LoVo (cell line): Measurements from ENCODE around the gene MAN2A1.

Experiments
- DNase-seq: peaks from one replicate; pipeline ENCODE4 v3.0.0-alpha.2; 2016; ENCODE audit warnings: low spot score

MAN2A1 gene

GRCh38 chr5:109707531-109707930, 17.8 kb downstream of the MAN2A1 start:
- DNase-seq: no peak

DNA sequence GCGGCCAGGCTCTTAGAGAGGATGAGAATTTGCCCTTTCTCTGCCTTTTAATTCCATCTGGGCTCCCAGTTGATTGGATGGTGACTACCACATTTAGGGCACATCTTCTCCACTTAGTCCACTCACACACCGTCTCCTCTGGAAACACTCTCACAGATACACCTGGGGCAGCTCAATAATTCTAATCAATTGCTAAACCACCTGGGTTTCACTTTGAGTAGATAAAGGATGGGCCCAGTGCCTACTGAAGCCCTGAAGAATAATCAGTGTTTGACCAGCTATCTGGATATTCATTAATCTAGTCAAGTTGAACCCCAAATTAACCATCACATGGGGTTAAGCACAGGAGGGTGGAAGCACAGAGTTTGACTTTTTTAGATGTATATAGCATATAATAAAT, 19.1 kb downstream of the MAN2A1 start:
- DNase-seq: no peak

DNA sequence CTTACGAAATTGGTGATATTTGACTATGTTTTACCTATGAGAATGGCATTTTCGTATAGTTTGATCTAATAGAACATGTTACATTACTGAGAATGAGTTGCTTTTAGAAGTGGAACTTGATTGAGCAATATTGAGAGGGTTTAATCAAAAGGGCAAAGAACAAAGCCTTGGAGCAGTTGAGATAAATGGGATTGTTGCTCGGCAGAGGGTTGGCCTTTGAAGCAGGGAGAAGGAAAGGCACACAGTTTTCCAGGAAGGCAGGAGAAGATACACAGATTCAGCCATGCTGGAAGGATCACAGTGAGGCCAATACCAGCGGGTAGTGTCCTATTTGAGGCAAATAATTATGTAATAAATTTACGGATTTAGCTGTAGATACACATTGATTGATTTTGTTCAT, 19.5 kb downstream of the MAN2A1 start:
- DNase-seq: no peak

DNA sequence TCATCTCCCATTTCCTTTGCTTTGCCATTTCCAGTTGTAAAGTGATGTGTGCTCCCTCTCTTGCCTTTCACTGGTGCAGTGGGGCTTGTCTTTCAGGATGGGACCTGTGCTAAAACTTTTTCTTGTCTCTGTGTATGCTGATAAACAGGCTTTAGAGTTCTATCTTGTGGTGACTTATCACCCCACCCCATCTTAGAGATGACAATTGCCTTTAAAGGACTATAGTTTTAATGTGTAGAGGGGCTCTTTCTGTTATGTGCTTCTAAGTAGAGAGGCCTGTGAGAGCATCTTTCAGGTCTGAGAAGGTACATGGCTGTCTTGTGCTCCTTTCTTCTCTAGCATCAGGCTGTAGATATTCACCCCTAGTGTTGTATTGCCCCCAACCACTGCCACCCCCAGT, 21.9 kb downstream of the MAN2A1 start:
- DNase-seq: no peak

DNA sequence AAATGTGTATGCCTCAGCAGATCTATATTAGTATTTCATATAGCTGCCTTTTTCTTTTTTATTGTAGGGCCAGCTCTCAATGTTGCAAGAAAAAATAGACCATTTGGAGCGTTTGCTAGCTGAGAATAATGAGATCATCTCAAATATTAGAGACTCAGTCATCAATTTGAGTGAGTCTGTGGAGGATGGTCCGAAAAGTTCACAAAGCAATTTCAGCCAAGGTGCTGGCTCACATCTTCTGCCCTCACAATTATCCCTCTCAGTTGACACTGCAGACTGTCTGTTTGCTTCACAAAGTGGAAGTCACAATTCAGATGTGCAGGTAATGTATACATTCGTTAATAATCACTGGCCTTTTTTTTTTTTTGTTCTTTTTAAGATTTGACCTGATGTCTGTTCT, 23.7 kb downstream of the MAN2A1 start:
- DNase-seq: no peak

- DNase-seq: no peak
Observed at GRCh38 chr5:109714592-109714991, 24.9 kb downstream of the MAN2A1 start.

DNA sequence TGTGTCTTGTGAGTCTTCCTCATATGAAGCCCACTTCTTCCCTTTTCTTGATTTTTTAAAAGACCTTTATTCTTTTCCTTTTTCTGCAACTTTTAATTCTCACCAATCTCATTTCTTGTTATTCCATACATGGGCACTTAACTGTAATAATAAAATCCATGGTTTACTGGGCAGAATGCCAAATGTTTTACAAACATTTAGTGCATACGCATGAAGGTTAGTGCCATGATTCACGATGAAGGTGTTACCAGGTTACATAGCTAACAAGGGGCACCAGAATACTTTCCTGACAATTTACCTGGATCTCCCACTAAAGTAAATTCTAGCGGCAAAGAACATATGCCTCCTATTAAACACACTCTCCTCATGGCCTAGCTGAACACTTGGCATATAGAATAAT, 28.5 kb downstream of the MAN2A1 start:
- DNase-seq: no peak

GRCh38 chr5:109718632-109719031, 28.9 kb downstream of the MAN2A1 start:
- no peak for DNase-seq

GRCh38 chr5:109719978-109720377, 30.3 kb downstream of the MAN2A1 start:
- no peak for DNase-seq

GRCh38 chr5:109721741-109722140, 32.0 kb downstream of the MAN2A1 start:
- DNase-seq: no peak

DNA sequence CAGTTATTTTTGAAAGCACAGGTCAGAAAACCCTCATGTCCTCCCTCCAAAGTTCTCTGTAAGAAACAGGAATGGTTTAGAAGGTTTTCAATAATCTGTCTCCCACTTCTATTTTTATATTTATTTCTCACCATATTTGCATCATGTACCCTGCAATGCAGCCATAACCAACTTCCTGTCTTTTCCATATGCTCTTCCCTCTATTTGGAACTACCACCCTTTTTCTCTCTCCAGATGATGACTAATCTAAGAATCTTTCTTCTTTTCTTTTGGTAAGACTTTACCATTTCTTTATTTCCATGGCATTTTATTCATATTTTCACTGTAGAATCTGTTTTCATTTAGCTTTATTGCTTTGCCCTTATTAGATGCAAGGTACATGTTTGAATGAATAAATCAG, 33.9 kb downstream of the MAN2A1 start:
- no peak for DNase-seq

- no peak for DNase-seq
Observed at GRCh38 chr5:109725135-109725534, 35.4 kb downstream of the MAN2A1 start.

- no peak for DNase-seq
Observed at GRCh38 chr5:109739741-109740728, 50.3 kb downstream of the MAN2A1 start.

DNA sequence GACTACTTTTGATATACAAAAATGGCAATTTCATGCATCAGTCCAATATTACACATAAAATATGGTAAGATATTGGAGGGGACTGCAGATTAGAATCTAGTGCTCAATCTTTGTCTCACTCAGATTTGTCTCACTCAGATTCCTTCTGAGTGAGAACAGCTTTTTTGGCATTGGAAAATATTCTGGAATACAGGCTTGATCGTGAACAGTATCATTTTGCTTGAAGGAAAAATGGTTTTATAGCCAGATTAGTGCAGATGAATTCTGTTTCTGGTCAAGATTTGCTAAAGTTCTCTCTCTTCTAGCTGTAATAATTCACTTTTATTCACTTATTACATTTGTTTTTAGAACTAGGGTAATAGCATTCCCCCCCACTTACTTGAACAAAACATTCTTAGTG, 51.2 kb downstream of the MAN2A1 start:
- DNase-seq: no peak

- DNase-seq: no peak
Observed at GRCh38 chr5:109741390-109741789, 51.7 kb downstream of the MAN2A1 start.

DNA sequence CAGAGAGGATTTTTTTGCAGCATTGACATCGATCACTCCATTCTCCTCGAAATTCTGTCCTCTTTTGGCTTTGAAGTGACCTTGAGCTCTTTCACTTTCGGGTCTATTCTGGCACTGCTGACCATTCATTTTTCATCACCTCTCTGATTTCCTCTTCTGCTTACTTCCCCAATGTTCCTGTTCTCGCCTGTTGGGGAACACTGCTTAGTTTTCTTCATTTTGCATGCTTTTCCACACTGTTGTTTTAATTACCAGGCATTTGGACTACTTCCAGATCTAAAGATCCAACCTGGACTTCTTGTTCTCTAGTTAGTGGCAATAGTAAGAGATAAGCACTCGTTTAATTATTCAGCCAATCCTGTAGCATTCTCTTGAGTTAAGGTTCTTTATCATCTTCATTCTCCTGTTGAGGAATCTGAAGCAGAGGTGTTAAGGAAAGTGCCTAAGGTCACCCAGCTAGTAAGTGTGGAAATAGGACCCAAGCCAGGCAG, 53.4 kb downstream of the MAN2A1 start:
- DNase-seq: no peak

GRCh38 chr5:109743770-109744212, 54.1 kb downstream of the MAN2A1 start:
- DNase-seq: no peak

DNA sequence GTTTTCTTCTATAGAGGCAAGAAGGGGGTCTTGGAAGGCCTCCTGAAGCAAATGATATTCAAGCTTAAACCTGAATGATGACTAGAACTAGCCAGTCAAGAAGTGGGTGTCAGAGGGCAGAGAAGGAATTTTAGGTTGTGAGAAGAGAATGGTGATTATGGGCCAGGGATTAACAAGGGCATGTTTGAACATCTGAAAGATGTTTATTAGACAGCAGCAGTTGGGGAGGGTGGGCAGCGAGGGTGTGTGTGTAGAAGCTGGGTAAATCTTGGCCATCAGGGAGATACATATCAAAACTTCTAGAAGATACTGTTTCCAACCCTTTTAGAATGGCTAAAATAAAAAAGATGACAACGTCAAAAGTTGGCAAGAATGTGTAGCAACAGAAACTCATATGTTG, 54.5 kb downstream of the MAN2A1 start:
- no peak for DNase-seq

- DNase-seq: no peak
Observed at GRCh38 chr5:109748546-109748945, 58.8 kb downstream of the MAN2A1 start.

DNA sequence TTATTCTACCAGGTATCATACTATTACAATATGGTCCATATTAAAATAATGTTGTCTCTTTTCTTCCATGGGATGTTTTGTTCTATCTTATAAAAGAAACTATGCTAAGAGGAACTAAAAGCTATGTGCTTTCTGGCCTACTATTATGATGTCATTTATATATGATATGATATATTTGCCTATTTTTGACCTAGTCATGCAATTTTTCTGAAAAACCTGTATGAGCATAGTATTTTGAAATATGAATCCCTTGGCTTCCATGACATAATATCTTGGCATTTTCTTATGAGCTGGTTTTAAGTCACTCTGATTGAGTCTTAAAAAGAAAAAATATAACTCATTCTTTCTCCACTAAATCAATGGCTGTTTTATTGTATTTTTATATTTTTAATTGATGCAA, 60.7 kb downstream of the MAN2A1 start:
- no peak for DNase-seq

DNA sequence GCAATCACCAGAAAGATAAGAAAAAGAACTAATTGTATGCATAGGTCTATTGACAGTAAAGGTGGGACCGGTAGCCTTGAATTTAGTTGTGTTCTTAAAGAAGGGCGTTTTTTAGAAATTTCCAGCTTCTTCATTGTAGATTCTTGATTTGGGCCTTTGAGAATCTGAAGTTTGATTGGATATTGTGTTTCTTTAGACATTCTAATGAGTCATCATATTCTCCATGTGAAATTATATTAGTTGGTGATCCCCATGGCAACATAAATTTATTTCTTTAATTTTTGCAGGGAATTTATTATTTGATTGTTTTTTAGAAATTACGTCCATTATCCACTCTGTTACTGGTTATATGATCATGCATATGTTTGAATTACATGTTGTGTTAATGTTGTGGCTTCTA, 63.6 kb downstream of the MAN2A1 start:
- DNase-seq: no peak

DNA sequence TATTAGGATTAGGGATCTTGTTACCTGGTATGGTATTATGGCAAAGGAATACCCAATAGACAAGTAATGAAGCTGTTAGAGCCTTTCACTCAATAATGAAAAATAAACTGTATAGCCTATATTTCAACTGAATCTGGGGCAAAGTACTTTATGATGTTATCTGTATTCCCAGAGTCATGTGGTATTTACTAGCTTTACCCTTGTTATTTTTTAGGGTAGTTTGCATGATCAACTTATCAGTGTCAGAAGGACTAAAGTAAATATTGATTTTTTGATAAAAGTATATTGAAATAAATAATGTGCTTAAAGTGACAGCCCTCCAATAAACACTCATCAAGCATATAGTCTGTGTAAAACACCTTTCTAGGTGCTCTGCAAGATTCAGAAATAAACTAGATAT, 64.6 kb downstream of the MAN2A1 start:
- DNase-seq: peak; percentile 7

GRCh38 chr5:109755761-109756160, 66.0 kb downstream of the MAN2A1 start:
- no peak for DNase-seq
